ENCODE measurements around the gene BABAM2. TPM values are rescaled to one million over a fixed set of nuclear protein-coding genes. Genes with fewer than 3 reads are reported as not detected.

The BABAM2 gene
- total and polyA plus RNA-seq, 2 of the 4 experiments (the other 2 are of a cell fraction): 20.9 to 23.1 TPM

- Histone ChIP-seq H3K27me3 (ENCODE audit: control insufficient read depth, insufficient read depth, low read length) (no peaks in the 10 kb centered on the region), H3K14ac (replicated peaks; ENCODE audit: low read depth, low read length) (peak overlapping the region; percentile 57; the same call in 1 of the 2 replicates), H2BK120ac (ENCODE audit: low read depth, low read length) (peak overlapping the region; percentile 58), H2AFZ (replicated peaks; ENCODE audit: low read length, poor library complexity) (no peak overlapping the region), H4K5ac (ENCODE audit: low read depth, low read length) (no peak overlapping the region), H3K56ac (ENCODE audit: extremely low read depth, insufficient read depth, low read length) (no peak overlapping the region; the same call in 1 of the 2 replicates), H3K4ac (ENCODE audit: low read depth, low read length) (peak overlapping the region; percentile 44; the same call in 1 of the 2 replicates), H3K27ac (ENCODE audit: insufficient read depth, low read length) (no peak overlapping the region), H3K23ac (ENCODE audit: low read depth, low read length) (0 out of 2 replicates have a peak overlapping the region, but pooled peaks have one; percentile 10), H3K36me3 (ENCODE audit: control insufficient read depth, insufficient read depth, low read length) (no peaks in the 10 kb centered on the region), H3K9me3 (ENCODE audit: control insufficient read depth, insufficient read depth, low read length) (no peaks in the 10 kb centered on the region), H4K91ac (ENCODE audit: insufficient read depth, low read depth, low read length) (peak overlapping the region; percentile 56; the same call in 1 of the 2 replicates), H4K8ac (ENCODE audit: low read depth in 2 of 2, low read length in 2 of 2) (0 out of 4 replicates have a peak overlapping the region, but pooled peaks of 1 of the 2 experiments have one; percentile 12), H4K20me1 (ENCODE audit: insufficient read depth, low read length) (no peaks in the 10 kb centered on the region), H3K79me1 (ENCODE audit: low read depth in 1 of 2, low read length in 2 of 2) (peaks cover 0 to 3% of the 10 kb centered on the region in 2 experiments; a peak in 1 of 4 replicates), H2BK5ac (ENCODE audit: low read depth, low read length, poor library complexity, severe bottlenecking) (peak overlapping the region; percentile 7), H2AK9ac (replicated peaks; ENCODE audit: low read depth, low read length, poor library complexity) (no peak overlapping the region), H2AK5ac (ENCODE audit: low read depth, low read length) (0 out of 2 replicates have a peak overlapping the region, but pooled peaks have one; percentile 16), H2BK15ac (ENCODE audit: low read depth, low read length) (peak overlapping the region; percentile 30; the same call in 1 of the 3 replicates), H3K4me1 (ENCODE audit: control insufficient read depth, insufficient read depth, low read length) (peaks cover 2% of the 10 kb centered on the region), H3K4me2 (ENCODE audit: low read depth, low read length) (peak overlapping the region; percentile 3; the same call in 1 of the 2 replicates), H3K4me3 (ENCODE audit: insufficient read depth, low read depth, low read length) (no peak overlapping the region), H2BK20ac (ENCODE audit: low read depth, low read length) (peak overlapping the region; percentile 67; the same call in 1 of the 2 replicates), H3K9me1 (ENCODE audit: insufficient read depth, low read length) (peaks cover 3% of the 10 kb centered on the region; the same call in 1 of the 2 replicates), H3K9ac (ENCODE audit: low read depth, low read length) (no peak overlapping the region), H3K18ac (ENCODE audit: low read depth, low read length) (peak overlapping the region; percentile 60; the same call in 1 of the 2 replicates)
- dilution Hi-C loops (cut with HindIII; ENCODE audit: low sequenced_read_pairs, unreplicated experiment) (no loop called here), intact Hi-C loops (cut with micrococcal nuclease) (no loop called here), in situ Hi-C loops (cut with MboI; ENCODE audit: low sequenced_read_pairs) (no loop called here)
- ATAC-seq (ENCODE audit: low read depth) (peak; percentile 24; the same call in 1 of the 2 replicates), DNase-seq (peak; percentile 56)
- no CpG with 5 or more reads among the region's 4 CpGs for WGBS, 2 experiments (ENCODE audit: extremely low coverage in 2 of 2, insufficient read length in 1 of 2)
- no TSS peak for BruUV-seq (replicated peaks)
- TF ChIP-seq ELK1 (IDR thresholded peaks at IDR 0.05; ENCODE audit: borderline replicate concordance, low read depth, low read length): no peak
- TF ChIP-seq CHD1 (IDR thresholded peaks at IDR 0.05; ENCODE audit: low read depth, low read length): no peak
- TF ChIP-seq MAZ (IDR thresholded peaks at IDR 0.05; ENCODE audit: borderline replicate concordance, low read depth, low read length): no peak
- no peak for TF ChIP-seq MXI1 (IDR thresholded peaks at IDR 0.05; ENCODE audit: borderline replicate concordance, low read depth, low read length)
- no peak for TF ChIP-seq POLR2A (IDR thresholded peaks at IDR 0.05; ENCODE audit: low read depth, low read length)
- no peak for TF ChIP-seq RFX5 (IDR thresholded peaks at IDR 0.05; ENCODE audit: low read depth, low read length)
- ChIA-PET CTCF (no interaction called here), POLR2A (ENCODE audit: unreplicated experiment) (no interaction called here)
Measured at GRCh38 chr2:28088970-28089369, 198.4 kb downstream of the BABAM2 start.
